ENCODE results near the gene KLK8. TPM values are rescaled to one million over a fixed set of nuclear protein-coding genes. Genes with fewer than 3 reads are reported as not detected.

The KLK8 gene
- total and polyA plus RNA-seq, 7 donors = not detected

GRCh38 chr19:50947123-50947522 lies 54.3 kb downstream of the KLK8 start:
- Histone ChIP-seq H3K9me3 (no peaks in the 10 kb centered on the region), H3K4me3 (no peak overlapping the region), H3K27ac (no peak overlapping the region), H3K36me3 (no peaks in the 10 kb centered on the region), H3K27me3 (peaks cover 0 to 20% (median 8%) of the 10 kb centered on the region in 3 donors), H3K4me1 (no peaks in the 10 kb centered on the region)
- TF ChIP-seq POLR2AphosphoS5 (IDR thresholded peaks at IDR 0.05) (no peak), EP300 (IDR thresholded peaks at IDR 0.05) (no peak), CTCF (IDR thresholded peaks at IDR 0.05) (no peak), POLR2A (IDR thresholded peaks at IDR 0.05) (no peak)
- WGBS, 2 donors = 83 to 90% methylated on average over 4 of the region's 4 CpGs
- DNase-seq = no peak
- intact Hi-C loops (cut with DNase I) = no loop called here

Other genes starting within 250 kb of the KLK8 start
- not detected for gene GPR32, start 231.1 kb downstream of the KLK8 start, total RNA-seq
- gene GPR32, start 231.1 kb downstream of the KLK8 start, polyA plus RNA-seq = not detected
- gene ACP4, start 211.2 kb downstream of the KLK8 start, total RNA-seq = not detected
- gene ACP4, start 211.2 kb downstream of the KLK8 start, polyA plus RNA-seq = not detected
- not detected for gene KLK1, start 177.8 kb downstream of the KLK8 start, total RNA-seq
- 100 to 1,000 TPM in 2 of 3 donors, 10 to 100 TPM in 1; 44.6 to 398 (median 277) TPM for gene KLK1, start 177.8 kb downstream of the KLK8 start, polyA plus RNA-seq
- gene KLK15, start 168.0 kb downstream of the KLK8 start, total RNA-seq = not detected
- 10 to 100 TPM in 1 of 3 donors, 1 to 10 TPM in 2; 2.1 to 10.2 (median 2.8) TPM for gene KLK15, start 168.0 kb downstream of the KLK8 start, polyA plus RNA-seq
- gene KLK3, start 146.7 kb downstream of the KLK8 start, total RNA-seq = not detected
- 1 to 10 TPM; 1.8 to 4.2 (median 3.0) TPM for gene KLK3, start 146.7 kb downstream of the KLK8 start, polyA plus RNA-seq
- gene KLK2, start 128.2 kb downstream of the KLK8 start, total RNA-seq = not detected
- gene KLK2, start 128.2 kb downstream of the KLK8 start, polyA plus RNA-seq = under 1 TPM in 1 of 3 donors, not detected in 2; 0.28 TPM
- not detected for gene KLK4, start 90.2 kb downstream of the KLK8 start, total RNA-seq
- gene KLK4, start 90.2 kb downstream of the KLK8 start, polyA plus RNA-seq = 1 to 10 TPM in 2 of 3 donors, under 1 TPM in 1; 0.39 to 2.8 (median 1.2) TPM
- not detected for gene KLK5, start 48.6 kb downstream of the KLK8 start, total RNA-seq
- gene KLK5, start 48.6 kb downstream of the KLK8 start, polyA plus RNA-seq = not detected
- gene KLK6, start 32.0 kb downstream of the KLK8 start, total RNA-seq = not detected
- not detected for gene KLK6, start 32.0 kb downstream of the KLK8 start, polyA plus RNA-seq
- not detected for gene KLK7, start 17.7 kb downstream of the KLK8 start, total RNA-seq
- gene KLK7, start 17.7 kb downstream of the KLK8 start, polyA plus RNA-seq = not detected
- 1 to 10 TPM in 1 of 4 donors, under 1 TPM in 1, not detected in 2; 0.82 to 2.5 TPM for gene KLK10, start 18.1 kb upstream of the KLK8 start, total RNA-seq
- under 1 TPM; 0.60 to 0.69 (median 0.67) TPM for gene KLK10, start 18.1 kb upstream of the KLK8 start, polyA plus RNA-seq
- gene KLK11, start 25.0 kb upstream of the KLK8 start, total RNA-seq = under 1 TPM in 1 of 4 donors, not detected in 3; 0.71 TPM
- gene KLK11, start 25.0 kb upstream of the KLK8 start, polyA plus RNA-seq = under 1 TPM in 1 of 3 donors, not detected in 2; 0.76 TPM
- not detected for gene KLK12, start 33.4 kb upstream of the KLK8 start, total RNA-seq
- 1 to 10 TPM in 1 of 3 donors, not detected in 2; 2.6 TPM for gene KLK12, start 33.4 kb upstream of the KLK8 start, polyA plus RNA-seq
- not detected for gene KLK13, start 63.5 kb upstream of the KLK8 start, total RNA-seq
- under 1 TPM in 2 of 3 donors, not detected in 1; 0.58 to 0.60 TPM for gene KLK13, start 63.5 kb upstream of the KLK8 start, polyA plus RNA-seq
- gene KLK14, start 81.3 kb upstream of the KLK8 start, total RNA-seq = not detected
- gene KLK14, start 81.3 kb upstream of the KLK8 start, polyA plus RNA-seq = under 1 TPM in 1 of 3 donors, not detected in 2; 0.51 TPM
- 1 to 10 TPM; 5.7 to 9.0 (median 7.3) TPM for gene CTU1, start 106.8 kb upstream of the KLK8 start, total RNA-seq
- gene CTU1, start 106.8 kb upstream of the KLK8 start, polyA plus RNA-seq = 1 to 10 TPM in 1 of 3 donors, under 1 TPM in 2; 0.60 to 2.4 (median 0.92) TPM
- 1 to 10 TPM; 2.5 to 9.5 (median 7.0) TPM for gene SIGLEC9, start 123.3 kb upstream of the KLK8 start, total RNA-seq
- gene SIGLEC9, start 123.3 kb upstream of the KLK8 start, polyA plus RNA-seq = 1 to 10 TPM; 2.4 to 8.8 (median 2.9) TPM
- gene SIGLEC7, start 140.7 kb upstream of the KLK8 start, total RNA-seq = 1 to 10 TPM; 1.1 to 3.0 (median 1.9) TPM
- gene SIGLEC7, start 140.7 kb upstream of the KLK8 start, polyA plus RNA-seq = 1 to 10 TPM; 1.8 to 8.3 (median 3.1) TPM
- gene CD33, start 223.5 kb upstream of the KLK8 start, total RNA-seq = 1 to 10 TPM; 2.5 to 7.1 (median 4.8) TPM
- 1 to 10 TPM; 3.6 to 8.1 (median 4.2) TPM for gene CD33, start 223.5 kb upstream of the KLK8 start, polyA plus RNA-seq
- not detected for gene SIGLECL1, start 249.5 kb upstream of the KLK8 start, total RNA-seq
- not detected for gene SIGLECL1, start 249.5 kb upstream of the KLK8 start, polyA plus RNA-seq

Measured in sigmoid colon (tissue), 7 donors.